ENCODE data around the gene LTBP3.

LTBP3 gene

GRCh38 chr11:65558002-65558929 is at the start of gene LTBP3:
Gene LTBP3, minus strand, starts transcription at chr11:65558359. Its CDS starts 400 bp downstream, at chr11:65557959.
- no peak for DNase-seq (ENCODE audit: low read depth in 3 of 3)

- DNase-seq (ENCODE audit: low read depth in 3 of 3): no peak
Observed at GRCh38 chr11:65606876-65607613, 48.9 kb upstream of the LTBP3 start.

- DNase-seq (ENCODE audit: low read depth in 3 of 3): no peak
Observed at GRCh38 chr11:65604258-65604657, 46.1 kb upstream of the LTBP3 start.

DNA sequence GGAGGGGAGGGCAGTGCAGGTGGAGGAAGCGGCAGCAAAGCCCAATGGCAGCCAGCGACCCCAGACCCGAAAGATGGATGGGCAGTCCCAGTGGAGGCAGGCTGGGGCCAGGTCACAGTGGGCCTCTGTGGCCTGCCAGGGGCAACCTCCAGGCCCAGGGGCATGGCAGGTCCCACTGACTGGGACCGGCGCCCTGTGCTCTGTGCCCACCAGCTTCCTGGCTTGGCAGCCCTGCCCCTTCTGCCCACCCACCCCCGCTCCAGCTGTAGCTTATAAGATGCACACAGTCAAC is 41.7 kb upstream of the LTBP3 start:
- no peak for DNase-seq (ENCODE audit: low read depth in 3 of 3)

DNA sequence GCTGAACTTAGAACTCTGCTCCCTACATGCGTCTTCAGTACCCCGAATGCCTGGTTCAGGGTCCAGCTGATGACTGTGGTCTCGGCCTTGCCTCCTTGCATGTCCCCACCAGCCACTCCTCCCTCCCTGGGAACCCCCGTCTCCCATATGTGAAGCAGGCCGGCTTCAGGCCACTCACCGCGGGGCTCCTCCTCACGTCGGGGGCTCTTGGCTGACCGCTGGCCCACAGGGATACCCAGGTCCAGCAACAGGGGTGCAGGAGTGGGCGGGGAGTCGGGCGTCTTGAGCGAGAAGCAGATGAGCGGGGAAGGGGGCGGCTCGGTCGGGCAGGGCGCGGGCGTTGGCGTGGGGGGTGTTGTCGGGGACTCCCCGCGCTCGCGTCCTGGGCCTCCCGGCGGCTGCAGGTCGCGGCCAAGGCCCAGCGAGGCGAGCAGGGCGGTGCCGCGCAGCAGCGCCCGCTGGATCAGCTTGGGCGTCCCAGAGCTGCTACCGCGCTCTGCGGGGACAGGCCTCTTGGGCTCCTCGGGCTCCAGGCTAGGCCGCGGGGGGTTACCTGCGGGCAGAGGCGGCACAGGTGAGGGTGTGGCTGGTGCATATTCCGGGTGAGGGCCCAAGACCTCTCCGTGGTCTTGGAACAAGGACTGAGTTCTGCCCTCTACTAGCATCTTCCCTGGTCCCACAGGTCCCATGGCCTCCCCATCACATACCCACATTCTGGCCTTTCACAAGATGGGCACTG is 41.2 kb upstream of the LTBP3 start:
- DNase-seq (ENCODE audit: low read depth in 3 of 3): no peak

- DNase-seq (ENCODE audit: low read depth in 3 of 3): no peak
Observed at GRCh38 chr11:65598258-65598699, 40.1 kb upstream of the LTBP3 start.

- no peak for DNase-seq (ENCODE audit: low read depth in 3 of 3)
Observed at GRCh38 chr11:65596520-65596919, 38.4 kb upstream of the LTBP3 start.

GRCh38 chr11:65595543-65596281 is 37.6 kb upstream of the LTBP3 start, which contains the start of gene KCNK7:
Gene KCNK7, minus strand, starts transcription at chr11:65595800. Its CDS starts 28 bp downstream, at chr11:65595772.
- no peak for DNase-seq (ENCODE audit: low read depth in 3 of 3)

DNA sequence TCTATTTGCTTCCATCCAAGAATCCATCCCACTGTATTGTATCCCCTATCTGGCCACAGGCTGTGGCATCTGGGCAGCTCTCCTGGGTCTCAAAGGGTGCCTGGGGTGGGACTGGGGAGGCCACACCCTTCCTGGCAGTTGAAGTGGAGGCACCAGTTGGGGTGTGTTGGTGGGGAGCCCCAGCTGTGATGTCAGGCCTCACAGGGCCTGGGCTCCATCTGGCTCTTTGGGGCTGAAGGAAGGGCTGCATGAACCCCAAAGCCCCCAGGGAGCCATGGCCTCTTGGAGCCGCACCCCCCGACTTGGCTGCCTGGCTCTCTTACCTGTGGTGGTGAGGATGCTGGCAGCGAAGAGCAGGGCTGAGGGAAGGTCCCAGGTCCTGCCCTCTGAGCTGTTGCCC is 37.0 kb upstream of the LTBP3 start:
- no peak for DNase-seq (ENCODE audit: low read depth in 3 of 3)

DNA sequence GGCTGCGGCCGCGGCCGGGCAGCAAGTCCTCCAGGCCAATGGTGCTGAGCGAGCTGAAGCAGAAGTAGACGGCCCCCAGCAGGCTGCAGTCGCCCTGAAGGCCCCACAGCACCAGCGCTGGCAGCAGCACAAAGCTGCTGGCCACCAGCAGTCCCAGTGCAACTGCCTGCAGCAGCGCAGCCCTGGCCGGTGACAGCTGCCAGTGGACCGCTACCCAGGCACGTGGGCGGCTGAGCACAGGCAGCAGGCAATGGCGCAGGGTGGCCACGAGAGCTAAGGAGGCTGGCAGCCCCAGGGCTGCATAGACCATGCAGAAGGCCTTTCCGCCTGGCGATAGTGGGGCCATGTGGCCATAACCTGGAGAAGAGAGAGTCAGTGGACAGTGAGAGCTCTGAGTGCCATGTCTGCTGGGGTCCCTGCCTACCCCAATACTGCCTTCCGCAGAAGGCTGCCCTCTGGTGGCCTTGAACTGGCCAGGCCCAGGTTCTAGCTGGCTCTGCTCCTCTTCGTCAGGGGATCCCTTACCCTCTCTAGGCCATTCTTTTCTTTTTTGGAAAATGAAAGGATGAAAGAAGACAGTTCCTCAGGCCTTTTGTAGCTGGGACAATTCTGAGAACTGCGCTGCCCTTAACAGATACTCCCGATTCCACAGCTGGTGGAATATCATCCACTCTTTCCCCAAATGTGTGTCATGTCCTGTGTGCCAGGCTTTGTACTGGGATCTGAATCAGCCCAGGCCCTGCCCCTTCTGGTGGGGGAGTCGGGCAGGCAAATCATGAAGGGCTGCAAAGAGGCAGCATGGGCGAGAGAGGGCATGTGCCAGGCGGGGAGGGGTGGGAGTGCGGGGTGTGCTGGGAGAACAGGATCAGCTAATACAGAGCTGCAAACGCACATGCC is 35.6 kb upstream of the LTBP3 start:
- DNase-seq (ENCODE audit: low read depth in 3 of 3): no peak

- DNase-seq (ENCODE audit: low read depth in 3 of 3): no peak
Observed at GRCh38 chr11:65592858-65593517, 34.8 kb upstream of the LTBP3 start.

- DNase-seq (ENCODE audit: low read depth in 3 of 3): no peak
Observed at GRCh38 chr11:65591939-65592857, 34.0 kb upstream of the LTBP3 start.

- DNase-seq (ENCODE audit: low read depth in 3 of 3): no peak
Observed at GRCh38 chr11:65590240-65590738, 32.1 kb upstream of the LTBP3 start.

GRCh38 chr11:65589444-65590239 is 31.5 kb upstream of the LTBP3 start:
- DNase-seq (ENCODE audit: low read depth in 3 of 3): peak in 1 of 3 experiments; percentile 38

DNA sequence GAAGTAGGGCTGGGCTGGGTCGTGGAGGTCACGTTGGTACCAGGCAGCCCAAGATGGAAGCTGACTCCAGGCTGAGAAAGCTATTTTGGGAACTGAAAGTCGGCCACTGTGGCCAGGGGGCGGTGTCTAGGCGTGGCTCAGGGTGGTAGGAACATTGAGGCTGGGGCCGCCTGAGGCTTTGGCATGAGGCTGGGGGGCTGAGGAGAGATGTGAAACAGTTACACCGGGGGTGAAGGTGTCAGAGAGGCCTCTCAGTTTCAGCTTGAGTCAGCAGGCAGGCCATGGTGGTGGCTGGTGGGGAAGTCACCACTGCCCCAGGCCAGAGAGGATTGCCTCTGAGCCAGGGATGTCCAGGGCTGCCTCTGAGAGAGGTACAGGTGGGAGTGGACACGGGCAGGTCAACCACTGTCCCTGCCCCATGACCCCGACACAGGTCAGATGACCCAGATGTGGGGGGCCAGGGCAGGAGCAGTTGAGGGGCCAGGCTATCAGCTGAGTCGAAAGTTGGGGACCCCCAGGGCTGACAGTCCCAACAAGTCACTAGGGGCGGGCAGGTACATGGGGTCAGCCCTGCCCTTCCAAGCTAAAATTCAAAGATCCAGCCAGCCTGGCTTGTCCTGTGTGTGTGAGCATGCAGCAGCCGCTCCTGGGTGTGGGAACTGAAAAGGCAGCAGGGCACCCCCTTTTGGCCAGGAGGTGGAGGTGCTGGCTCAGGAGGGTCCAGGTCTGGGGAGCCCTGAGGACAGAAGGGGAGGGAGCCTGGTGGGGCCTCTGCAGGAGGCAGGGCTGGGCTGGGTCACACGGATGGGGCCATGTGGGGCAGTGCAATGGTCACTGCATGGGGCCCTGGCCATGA is 30.3 kb upstream of the LTBP3 start:
- peak in 2 of 3 experiments; percentile 53 to 79 for DNase-seq (ENCODE audit: low read depth in 3 of 3)

DNA sequence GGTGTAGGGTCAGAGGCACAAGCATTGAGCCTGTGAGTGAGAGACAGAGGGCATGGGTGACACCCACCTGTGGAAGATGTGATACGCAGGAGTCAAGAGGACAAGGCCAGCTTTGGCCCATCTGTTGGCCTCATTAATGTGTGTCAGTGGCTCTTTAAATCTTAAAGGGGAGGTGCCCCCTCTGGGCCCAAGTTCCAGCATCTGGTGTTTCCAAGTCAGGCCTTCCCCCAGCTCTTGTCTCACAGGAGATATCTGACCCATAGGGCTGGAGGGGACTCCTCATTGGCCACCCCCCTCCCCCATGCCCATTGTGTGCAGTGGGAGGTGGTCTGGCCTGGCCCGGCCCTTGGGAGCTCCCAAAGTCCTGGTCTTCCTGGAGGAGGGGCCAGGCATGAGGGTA is 28.5 kb upstream of the LTBP3 start:
- DNase-seq (ENCODE audit: low read depth in 3 of 3): no peak

- DNase-seq (ENCODE audit: low read depth in 3 of 3): no peak
Observed at GRCh38 chr11:65586247-65586630, 28.1 kb upstream of the LTBP3 start.

Measured in stimulated activated CD4-positive, alpha-beta T cell treated with anti-CD3 and anti-CD28 coated beads, TNF-alpha, amount 100 ng/mL, for 24 hours (primary cell).